Measurements from ENCODE around the gene PPT1.

- TF ChIP-seq, protein P1, sequence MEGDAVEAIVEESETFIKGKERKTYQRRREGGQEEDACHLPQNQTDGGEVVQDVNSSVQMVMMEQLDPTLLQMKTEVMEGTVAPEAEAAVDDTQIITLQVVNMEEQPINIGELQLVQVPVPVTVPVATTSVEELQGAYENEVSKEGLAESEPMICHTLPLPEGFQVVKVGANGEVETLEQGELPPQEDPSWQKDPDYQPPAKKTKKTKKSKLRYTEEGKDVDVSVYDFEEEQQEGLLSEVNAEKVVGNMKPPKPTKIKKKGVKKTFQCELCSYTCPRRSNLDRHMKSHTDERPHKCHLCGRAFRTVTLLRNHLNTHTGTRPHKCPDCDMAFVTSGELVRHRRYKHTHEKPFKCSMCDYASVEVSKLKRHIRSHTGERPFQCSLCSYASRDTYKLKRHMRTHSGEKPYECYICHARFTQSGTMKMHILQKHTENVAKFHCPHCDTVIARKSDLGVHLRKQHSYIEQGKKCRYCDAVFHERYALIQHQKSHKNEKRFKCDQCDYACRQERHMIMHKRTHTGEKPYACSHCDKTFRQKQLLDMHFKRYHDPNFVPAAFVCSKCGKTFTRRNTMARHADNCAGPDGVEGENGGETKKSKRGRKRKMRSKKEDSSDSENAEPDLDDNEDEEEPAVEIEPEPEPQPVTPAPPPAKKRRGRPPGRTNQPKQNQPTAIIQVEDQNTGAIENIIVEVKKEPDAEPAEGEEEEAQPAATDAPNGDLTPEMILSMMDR (IDR thresholded peaks at IDR 0.05; ENCODE audit: control extremely low read depth in 1 of 3, insufficient read depth in 1 of 3, low read depth in 1 of 3, low read length in 3 of 3) = peak in 2 of 3 experiments; percentile 67 to 73; a peak in 3 of 4 replicates
- TF ChIP-seq POLR2A (IDR thresholded peaks at IDR 0.05; ENCODE audit: control extremely low read depth in 1 of 2, low read depth in 2 of 2, low read length in 2 of 2) = no peak
- TF ChIP-seq, protein P2, sequence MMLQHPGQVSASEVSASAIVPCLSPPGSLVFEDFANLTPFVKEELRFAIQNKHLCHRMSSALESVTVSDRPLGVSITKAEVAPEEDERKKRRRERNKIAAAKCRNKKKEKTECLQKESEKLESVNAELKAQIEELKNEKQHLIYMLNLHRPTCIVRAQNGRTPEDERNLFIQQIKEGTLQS (IDR thresholded peaks at IDR 0.05; ENCODE audit: insufficient read depth, low read depth, low read length) = no peak
Observed at GRCh38 chr1:40032240-40032891, 64.7 kb downstream of the PPT1 start.

Data from H1 (cell line).